HTR-8/SVneo (cell line): ENCODE data around the gene RXRG.
"Not testable (repeated sequence)": the region's sequence is repeated elsewhere in the genome, so short reads cannot be mapped to it uniquely, and the experiment has no call there.

Source experiments
- DNase-seq: peaks from one replicate; pipeline ENCODE4 v3.0.0; 2011; ENCODE audit warnings: low spot score, mixed read lengths; ENCODE audit not compliant: insufficient read length
- FAIRE-seq: peaks from 2 replicates; lab custom pipeline; 2011; peaks lifted over from hg19 to GRCh38; lab: Jason Lieb, UNC

RXRG gene

GRCh38 chr1:165444897-165445370 is at the start of gene RXRG:
RXRG (minus strand) TSS chr1:165445126; CDS start chr1:165444893, 233 bp downstream.
- FAIRE-seq: no peak
- DNase-seq: no peak

GRCh38 chr1:165492845-165493373 is 48.0 kb upstream of the RXRG start:
- no peak for FAIRE-seq
- DNase-seq: no peak

- DNase-seq (no peak), FAIRE-seq (no peak)
Measured at GRCh38 chr1:165490175-165490574, 45.2 kb upstream of the RXRG start.

GRCh38 chr1:165487921-165488320 is 43.0 kb upstream of the RXRG start:
- DNase-seq (no peak), FAIRE-seq (no peak)

- FAIRE-seq (no peak), DNase-seq (no peak)
Measured at GRCh38 chr1:165486663-165487062, 41.7 kb upstream of the RXRG start.

DNA sequence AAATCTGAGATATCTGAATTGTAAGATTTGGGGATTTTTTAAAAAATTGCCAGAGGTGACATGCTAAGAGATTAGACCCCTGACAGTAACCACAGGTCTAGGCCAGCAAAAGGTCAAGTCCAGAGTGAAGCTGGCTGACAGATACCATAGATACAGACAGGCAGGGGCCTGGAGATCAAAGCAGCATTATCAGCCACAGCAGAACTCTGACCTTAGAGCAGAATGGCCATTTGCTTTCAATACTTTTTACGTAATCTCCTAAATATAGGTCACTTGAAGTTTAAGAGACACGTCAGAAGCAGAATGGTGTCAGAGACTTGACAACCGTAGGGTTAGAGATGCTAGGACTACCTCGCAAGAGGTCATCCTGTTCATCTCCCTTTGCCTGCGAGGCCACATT is 40.8 kb upstream of the RXRG start:
- no peak for FAIRE-seq
- no peak for DNase-seq

DNA sequence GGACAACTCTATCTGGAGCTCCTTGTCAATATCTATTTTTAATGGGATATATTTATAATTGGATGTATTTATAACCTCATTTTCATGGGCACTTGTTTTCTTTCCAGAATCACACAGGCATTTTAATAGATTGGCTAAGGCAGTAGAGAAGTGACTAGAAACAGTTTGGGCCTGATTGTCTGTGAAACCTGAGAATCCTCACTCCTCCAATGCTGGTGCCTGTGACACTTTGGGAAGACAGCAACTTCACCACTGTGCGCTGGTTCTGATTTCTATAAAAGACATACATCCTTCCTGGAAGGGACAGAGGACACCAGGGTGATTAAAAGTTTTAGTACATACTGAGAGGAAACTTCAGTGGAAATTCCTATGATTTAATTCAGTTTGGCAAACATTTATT is 39.6 kb upstream of the RXRG start:
- no peak for DNase-seq
- no peak for FAIRE-seq

DNA sequence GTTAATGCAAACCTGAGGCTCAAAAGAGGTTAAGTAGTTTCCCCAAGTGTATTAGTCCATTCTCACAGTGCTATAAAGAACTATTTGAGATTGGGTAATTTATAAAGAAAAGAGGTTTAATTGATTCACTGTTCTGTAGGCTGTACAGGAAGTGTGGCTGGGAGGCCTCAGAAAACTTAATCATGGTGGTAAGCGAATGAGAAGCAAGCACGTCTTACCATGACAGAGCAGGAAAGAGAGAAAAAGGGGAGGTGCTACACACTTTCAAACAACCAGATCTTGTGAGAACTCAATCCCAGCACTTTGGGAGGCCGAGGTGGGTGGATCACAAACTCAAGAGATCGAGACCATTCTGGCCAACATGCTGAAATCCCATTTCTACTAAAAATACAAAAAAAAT is 38.5 kb upstream of the RXRG start:
- DNase-seq (no peak), FAIRE-seq (no peak)

- DNase-seq (peak; percentile 48), FAIRE-seq (no peak)
Measured at GRCh38 chr1:165481820-165482532, 37.0 kb upstream of the RXRG start.

GRCh38 chr1:165476776-165477175 is 31.9 kb upstream of the RXRG start:
- DNase-seq (no peak), FAIRE-seq (no peak)

DNA sequence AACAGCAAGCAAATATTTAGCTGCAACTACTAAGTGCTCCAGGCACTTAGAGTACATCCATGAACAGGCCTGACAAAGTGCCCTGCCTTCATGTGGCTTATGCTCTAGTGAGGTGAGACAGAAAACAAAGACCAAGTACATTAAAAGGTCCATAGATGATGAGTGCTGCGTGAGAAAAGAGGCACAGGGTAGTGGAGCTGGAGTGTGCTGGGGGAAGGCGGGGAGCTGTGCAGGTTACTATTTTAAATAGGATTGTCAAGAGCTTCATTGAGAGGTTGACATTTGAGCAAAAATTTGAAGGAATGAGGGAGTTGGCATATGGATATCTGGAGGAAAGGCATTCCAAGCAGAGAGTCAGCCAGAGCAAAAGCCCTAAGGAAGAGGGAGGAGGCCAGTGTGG is 29.3 kb upstream of the RXRG start:
- no peak for FAIRE-seq

DNA sequence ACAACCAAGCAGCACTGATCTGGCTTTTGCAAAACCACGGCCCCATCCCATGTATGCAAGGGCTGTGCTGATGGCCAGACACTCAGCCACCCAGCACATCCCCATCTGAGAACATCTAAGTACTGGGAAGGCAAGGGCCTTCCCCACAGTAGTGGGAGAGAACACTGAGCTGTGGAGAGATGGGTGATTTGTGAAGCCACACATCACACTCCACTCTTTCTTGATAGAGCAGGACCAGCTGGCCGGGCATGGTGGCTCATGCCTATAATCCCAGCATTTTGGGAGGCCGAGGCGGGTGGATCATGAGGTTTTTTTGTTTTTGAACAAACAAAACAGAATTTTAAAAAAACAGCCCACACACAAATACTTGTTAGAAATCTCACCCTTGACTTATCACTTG is 28.2 kb upstream of the RXRG start:
- FAIRE-seq (no peak), DNase-seq (no peak)

More for the DNA sequence above, 29.3 kb upstream of the RXRG start:
- DNase-seq: no peak

GRCh38 chr1:165468726-165469249 is 23.9 kb upstream of the RXRG start:
- FAIRE-seq (no peak), DNase-seq (no peak)

- DNase-seq (no peak), FAIRE-seq (no peak)
Measured at GRCh38 chr1:165468253-165468652, 23.3 kb upstream of the RXRG start.

- FAIRE-seq (no peak), DNase-seq (no peak)
Measured at GRCh38 chr1:165467706-165468105, 22.8 kb upstream of the RXRG start.

DNA sequence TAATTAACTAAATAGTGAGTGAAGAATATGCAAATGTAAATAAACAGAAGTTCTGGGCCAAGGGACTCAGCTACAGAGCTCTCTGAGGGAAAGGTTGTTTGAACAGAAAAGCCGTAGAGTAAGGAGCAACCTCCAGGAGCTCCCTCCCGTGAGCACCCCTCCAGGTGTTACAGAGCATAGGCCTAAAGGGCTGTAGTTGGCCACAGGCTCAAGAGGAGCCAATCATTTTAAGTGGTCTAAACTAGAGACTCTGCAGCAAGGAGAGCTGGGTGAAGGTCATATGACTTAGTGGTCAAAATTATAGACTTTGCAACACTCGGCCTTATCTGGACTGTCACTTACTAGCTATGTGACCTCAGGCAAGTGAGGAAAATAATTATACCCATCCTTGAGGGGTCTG is 19.1 kb upstream of the RXRG start:
- no peak for DNase-seq
- no peak for FAIRE-seq

DNA sequence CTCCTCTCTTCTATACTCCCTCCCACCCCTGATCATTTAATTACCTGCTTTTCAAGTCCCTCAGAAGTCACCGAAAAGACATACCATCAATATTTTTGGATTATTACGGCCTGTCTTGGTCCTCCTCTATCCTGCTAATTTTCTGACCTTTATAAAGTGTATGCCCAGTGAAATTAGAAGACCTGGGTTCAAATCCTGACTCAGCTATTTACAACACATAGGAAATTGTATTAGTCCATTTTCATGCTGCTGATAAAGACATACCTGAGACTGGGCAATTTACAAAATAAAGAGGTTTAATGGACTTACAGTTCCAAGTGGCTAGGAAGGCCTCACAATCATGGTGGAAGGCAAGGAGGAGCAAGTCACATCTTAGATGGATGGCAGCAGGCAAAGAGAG is 14.8 kb upstream of the RXRG start:
- not testable (repeated sequence) for DNase-seq

GRCh38 chr1:165456861-165457260 is 11.9 kb upstream of the RXRG start:
- DNase-seq (no peak), FAIRE-seq (no peak)

More for the DNA sequence above, 14.8 kb upstream of the RXRG start:
- FAIRE-seq: not testable (repeated sequence)

DNA sequence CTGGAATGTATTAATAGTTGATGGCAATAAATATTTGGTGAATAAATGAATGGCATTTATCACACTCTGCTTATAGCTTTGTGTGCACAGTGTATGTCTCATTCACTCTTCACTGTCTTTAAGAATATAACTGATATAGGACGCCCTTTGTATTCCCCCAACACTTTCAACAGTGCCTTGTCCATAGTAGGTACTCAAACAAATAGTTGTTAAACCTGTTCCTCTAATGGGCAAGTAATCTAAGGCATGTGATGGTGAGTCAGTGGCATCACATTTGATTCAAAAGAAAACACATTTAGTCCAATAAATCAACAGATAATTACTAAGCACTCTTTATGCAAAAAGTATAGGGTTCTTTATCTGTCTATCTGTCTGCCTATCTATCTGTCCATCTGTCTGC is 11.2 kb upstream of the RXRG start:
- DNase-seq (no peak), FAIRE-seq (no peak)

DNA sequence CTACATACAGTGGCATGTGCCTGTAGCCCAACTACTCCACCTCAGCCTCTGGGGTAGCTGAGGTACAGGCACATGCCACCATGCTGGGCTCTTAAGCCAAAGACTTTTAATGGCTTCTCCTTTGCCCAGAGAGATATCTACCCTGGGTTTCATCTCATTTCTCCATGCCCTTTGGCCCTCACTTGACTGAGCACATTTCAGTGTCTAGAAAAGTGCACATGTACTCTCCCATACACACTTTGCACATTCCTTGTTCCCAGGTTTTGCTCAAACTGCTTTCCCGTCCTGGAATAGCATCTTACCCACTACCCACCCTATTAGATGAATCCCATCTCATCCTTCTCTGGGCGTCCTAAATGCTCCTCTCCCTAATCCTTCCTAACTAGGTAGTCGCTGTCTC is 10.2 kb upstream of the RXRG start:
- no peak for FAIRE-seq
- no peak for DNase-seq

GRCh38 chr1:165454091-165454610 is 9.2 kb upstream of the RXRG start:
- DNase-seq (no peak), FAIRE-seq (no peak)
